IMR-90 (cell line): ENCODE data around the gene ZNRD2.

Experiments used
- CEBPB ChIP-seq: IDR thresholded peaks from 2 replicates; pipeline ENCODE4 v1.6.1; 2012; ENCODE audit warnings: low read depth, low read length, improper control_type of control experiment
- CTCF ChIP-seq: conservative IDR thresholded peaks from 2 replicates; pipeline ENCODE4 v1.5.1; 2012; ENCODE audit warnings: mild to moderate bottlenecking, low read depth, low read length, improper control_type of control experiment
- RFX5 ChIP-seq: IDR thresholded peaks from 2 replicates; pipeline ENCODE4 v1.8.0; 2012; ENCODE audit warnings: low read depth, mild to moderate bottlenecking, low read length, moderate library complexity

- TF ChIP-seq CTCF, result no peak
- no peak for TF ChIP-seq CEBPB
- no peak for TF ChIP-seq RFX5
Observed at GRCh38 chr11:65598258-65598699, 28.0 kb downstream of the ZNRD2 start.
